Dermis blood vessel endothelial cell (primary cell): ENCODE measurements around the gene PBX1. TPM values are rescaled to one million over a fixed set of nuclear protein-coding genes. Genes with fewer than 3 reads are reported as not detected.

Experiments
- DNase-seq: peaks from one replicate; pipeline ENCODE4 v3.0.0; 2010
- total RNA-seq: library from RNA; depleted of rRNA; stranded (reverse); fragments of >200 nt; gene quantifications from 2 replicates; pipeline ENCODE4 v1.2.3, GENCODE V29; 2014

The PBX1 gene
- total RNA-seq, 1 donor from 2014 or later = 12.4 TPM

- DNase-seq = no peak
Measured at GRCh38 chr1:164731161-164731876, 172.3 kb downstream of the PBX1 start.

DNA sequence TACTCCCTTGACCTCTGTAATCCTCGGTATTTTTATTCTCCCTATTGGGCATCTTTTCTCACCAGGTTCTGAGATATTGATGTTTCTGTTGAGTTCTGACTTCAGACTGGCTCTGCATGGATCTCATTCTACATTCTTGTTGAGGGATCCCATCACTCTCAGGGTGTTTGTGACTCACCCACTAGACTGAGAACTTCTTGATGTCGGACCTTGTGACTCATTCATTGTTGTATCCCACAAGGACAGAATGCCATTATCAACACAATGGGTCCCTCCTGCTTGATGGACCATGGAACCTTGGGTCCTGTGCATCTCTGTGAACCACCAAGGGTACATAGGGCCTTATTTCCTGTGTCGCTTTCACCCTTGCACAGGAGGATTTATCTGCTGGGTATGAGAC lies 174.1 kb downstream of the PBX1 start:
- DNase-seq = no peak

GRCh38 chr1:164733734-164734133 lies 174.8 kb downstream of the PBX1 start:
- DNase-seq = no peak

DNA sequence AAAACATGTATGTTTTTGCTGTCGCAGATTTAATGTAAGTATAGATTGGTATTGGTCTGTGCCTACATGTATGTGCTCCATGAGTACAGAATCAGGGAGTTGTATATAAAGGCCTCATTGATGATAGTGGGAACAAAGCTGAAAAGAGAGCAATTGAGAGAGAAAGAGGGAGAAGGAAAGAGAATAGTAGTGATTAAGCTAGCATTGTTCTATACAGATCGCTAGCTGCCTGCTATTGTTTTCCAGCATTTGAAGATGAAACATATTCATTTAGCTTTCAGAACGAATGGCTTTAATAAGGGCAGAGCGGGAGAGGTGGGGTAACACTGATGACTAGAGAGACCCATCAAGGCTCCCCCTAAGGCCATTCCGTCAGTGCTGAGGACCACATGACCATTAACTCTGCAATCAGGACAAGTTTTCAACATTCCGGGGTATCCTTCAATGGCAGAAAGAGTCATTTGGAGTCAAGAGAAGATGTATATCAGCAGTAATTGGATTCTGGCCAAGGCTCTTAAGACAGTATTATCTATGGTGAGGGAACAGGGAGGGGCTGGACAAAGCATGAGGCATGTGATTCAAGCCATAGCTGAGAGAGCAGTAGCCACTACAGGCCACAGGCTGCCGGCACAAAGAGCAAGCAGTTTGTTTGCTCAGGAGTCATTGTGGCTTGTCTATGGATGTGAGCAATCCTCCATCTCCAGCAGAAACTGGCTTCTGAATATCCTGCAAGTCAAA lies 176.5 kb downstream of the PBX1 start:
- DNase-seq = no peak

DNA sequence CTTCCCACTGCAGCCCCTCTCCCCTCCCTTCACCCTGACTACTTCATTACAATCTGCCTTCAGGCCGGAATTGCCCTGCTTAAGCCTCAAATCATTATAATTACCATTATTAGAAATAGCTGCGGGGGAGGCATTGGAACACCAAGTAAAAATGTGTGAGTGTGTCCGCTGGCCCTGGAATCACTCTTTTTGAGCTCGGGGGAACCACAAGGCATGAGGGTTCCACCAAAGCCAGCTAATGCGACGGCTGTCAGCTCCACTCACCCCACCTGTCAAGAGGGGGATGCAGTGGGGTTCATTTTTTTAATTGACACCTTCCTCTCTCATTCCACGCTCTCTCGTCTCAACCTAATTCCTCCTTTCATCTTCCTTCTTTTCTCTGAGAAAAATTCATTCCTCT lies 177.2 kb downstream of the PBX1 start:
- no peak for DNase-seq

GRCh38 chr1:164739189-164739588 lies 180.2 kb downstream of the PBX1 start:
- DNase-seq = no peak

DNA sequence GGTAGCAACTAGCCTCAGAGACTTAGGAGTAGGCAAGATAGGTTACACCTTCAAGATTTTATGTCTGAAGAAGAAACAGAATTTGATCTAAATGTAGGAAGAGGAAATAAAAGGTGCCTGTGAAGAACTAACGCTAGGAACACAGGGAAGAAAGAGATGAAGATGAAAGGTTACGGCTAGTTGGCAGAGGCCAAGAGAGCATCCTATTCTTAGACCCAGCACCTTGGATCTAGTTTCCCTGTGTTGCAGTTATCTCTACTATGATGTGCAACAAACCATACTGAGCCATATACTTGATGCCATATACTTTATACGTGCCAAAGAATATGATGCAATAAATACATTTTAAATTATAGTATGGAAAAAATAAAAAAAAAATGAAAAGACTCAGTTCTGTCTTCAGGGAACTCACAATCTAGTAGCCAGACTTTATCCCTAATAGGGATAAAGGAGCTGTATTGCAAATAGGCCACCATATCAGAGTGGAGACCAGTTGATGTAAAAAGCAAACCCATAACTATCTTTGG lies 181.1 kb downstream of the PBX1 start:
- DNase-seq = no peak

DNA sequence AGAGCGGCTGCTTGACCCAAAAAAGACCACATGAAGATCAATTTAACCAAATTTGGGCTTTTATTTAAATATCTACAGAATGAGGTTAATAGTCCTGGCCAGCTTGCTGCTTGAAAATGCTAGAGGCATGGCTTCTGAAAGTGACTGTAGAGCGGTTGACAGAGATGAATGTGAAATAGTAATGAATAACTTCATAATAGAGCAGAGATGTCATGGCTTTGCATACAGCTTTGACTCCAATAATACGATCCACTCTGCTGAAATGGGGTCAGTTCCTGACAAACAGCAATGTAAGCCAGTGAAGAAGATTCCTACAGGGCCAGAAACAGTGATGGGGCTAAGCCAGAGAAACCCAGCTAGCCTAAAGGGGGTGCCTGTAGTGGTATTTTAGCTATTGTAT lies 183.8 kb downstream of the PBX1 start:
- no peak for DNase-seq

DNA sequence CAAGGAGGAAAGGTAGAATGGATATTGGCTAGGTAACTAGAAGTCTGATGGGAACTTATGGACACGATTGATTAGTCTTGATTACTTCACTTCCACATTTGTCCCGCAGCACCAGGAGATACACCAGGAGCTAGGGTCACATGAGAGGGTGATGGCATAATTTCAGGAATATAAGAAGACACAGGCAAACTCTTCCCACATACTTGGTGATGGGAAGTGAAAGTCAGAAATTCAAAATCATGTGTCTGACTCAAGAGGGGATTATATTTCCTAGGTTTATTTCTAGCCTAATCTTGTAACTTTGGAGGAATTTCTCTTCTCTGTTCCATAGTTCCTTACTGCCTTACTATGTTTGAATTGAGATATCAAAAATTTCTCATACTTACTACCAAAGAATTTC lies 185.0 kb downstream of the PBX1 start:
- no peak for DNase-seq

GRCh38 chr1:164745736-164746135 lies 186.8 kb downstream of the PBX1 start:
- no peak for DNase-seq

GRCh38 chr1:164746632-164747031 lies 187.6 kb downstream of the PBX1 start:
- no peak for DNase-seq

DNA sequence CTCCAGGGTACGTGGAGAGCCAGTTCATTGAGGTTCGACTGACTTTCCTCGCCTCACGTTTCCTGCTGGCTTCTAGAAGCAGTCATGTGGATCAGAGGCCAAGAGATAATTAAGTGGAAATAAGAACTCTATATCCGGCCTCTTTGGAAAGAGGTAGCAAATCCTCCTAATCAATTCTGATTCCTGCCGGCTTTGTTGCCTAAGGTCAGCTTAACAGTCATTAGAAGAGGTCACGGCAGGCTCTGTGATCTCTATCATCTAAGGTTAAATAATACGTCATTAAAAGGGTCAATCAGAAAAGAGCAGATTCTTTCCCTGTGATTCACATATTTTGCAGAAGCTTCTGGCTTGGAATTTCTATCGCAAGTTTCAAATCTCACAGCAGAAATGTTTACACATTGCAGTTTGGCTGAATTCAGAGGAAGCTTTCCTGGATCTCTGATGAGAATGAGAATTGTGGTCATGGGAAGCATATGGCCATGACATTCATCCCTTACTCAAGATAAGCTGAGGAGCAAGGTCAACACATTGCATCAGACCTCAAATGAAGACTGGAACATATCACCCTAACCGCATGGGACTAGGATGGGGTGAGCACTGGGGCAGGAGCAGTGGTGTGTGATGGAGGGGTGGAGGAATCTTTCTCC lies 189.4 kb downstream of the PBX1 start:
- peak; percentile 20 for DNase-seq

GRCh38 chr1:164753521-164754077 lies 194.6 kb downstream of the PBX1 start:
- DNase-seq = no peak

DNA sequence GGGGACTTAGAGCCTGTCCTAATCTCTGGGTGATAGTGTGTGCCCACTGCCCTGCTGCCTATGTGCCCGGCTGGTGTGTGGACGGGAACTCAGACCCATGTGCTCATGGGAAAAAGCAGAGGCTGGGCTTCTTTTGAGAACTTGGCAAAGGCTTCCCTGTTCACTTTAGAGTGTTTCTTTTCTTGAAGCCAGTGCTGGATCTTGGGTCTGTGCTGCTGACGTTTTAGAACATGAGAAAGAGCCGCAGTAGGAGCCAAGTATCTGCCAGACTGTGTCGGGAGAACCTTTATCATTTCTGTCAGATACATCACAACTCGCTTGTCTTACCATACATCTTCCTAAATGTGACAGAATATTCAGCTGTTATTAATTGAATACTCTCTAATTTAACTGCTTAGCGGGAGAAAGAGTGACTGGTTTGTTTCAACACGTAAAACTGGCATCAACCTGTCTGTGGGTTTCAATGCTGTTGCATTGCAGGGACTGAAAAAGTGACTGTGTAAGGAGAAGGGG lies 195.2 kb downstream of the PBX1 start:
- no peak for DNase-seq

GRCh38 chr1:164755690-164756089 lies 196.7 kb downstream of the PBX1 start:
- DNase-seq = no peak

GRCh38 chr1:164756741-164757140 lies 197.8 kb downstream of the PBX1 start:
- DNase-seq = no peak

- no peak for DNase-seq
Measured at GRCh38 chr1:164757625-164758024, 198.6 kb downstream of the PBX1 start.

DNA sequence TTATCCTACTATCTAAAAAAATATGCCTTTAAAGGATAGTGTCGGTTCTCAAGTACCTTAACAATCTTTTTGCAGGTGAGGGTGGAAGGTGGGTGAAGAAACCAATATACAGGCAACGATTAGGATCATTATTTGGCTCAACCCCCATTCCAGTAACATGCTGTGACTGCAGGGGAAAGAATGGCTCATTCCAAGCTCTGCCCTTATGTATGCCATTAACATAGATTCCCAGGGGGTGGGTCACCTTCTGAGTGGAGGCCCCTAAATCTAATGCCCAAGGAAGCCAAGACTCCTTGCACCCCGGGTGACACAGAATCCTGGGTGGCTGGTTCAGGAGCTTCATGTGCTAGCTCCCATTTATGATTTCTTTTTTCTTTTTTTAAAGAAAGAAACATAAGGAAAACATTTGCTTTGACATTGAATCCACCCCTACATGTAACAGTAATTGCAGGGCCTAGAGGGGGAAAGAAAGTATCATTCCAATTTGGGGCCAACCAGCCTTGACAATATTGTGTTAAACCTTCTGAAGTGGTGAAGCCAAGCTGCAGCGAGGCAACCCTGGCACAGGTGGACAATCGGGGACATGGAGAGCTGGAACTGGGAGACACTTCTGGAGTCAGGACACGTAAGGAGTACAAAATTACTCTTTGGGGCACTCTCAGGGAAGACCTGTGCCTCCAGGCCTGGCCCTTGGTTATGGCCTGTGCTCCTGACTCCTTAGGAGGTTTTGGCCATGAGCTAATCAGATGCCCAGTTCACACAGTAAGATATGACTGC lies 200.3 kb downstream of the PBX1 start:
- no peak for DNase-seq

DNA sequence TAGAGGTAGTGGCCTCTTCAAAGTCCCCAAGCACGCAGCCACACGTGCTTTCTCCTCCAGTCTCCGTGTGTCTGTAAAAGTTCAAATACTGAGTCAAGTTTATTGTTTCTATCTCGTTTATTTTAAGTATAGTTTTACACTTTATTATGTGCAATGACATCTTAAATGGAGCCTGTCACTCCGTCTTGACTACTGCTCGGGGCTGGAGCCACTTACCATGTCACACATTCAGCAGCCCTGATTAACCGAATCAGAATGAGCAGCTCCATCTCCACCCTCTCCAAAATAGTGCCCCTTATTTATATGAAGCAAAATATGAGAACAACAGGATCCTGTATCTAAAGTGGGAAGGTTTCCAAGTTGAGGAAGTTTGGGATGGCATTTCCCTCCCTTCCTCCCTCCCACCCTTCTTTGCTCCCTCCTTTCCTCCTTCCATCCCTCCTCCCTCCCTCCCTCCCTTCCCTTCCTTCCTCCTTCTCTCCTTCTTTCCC lies 201.0 kb downstream of the PBX1 start:
- DNase-seq = no peak

DNA sequence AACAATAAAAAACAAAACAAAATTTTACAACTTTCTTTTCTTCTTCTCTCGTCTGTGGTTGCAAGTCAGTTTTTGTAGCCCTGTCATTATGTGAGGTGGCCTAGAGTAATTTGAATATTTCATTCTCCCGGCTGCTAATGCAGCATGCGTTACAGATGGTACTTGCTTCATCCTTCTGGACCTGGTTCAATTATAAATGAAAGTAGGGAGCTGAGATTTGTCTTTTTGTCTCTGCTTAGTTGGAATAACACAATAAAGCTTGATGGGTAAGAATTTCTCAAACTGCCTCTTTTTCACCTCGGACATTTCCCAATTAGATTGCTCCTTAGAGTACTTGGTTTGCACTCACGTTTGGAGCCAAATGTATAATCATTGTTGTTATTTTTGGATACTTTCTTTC lies 201.6 kb downstream of the PBX1 start:
- DNase-seq = no peak

- DNase-seq = no peak
Measured at GRCh38 chr1:164761009-164761408, 202.0 kb downstream of the PBX1 start.

DNA sequence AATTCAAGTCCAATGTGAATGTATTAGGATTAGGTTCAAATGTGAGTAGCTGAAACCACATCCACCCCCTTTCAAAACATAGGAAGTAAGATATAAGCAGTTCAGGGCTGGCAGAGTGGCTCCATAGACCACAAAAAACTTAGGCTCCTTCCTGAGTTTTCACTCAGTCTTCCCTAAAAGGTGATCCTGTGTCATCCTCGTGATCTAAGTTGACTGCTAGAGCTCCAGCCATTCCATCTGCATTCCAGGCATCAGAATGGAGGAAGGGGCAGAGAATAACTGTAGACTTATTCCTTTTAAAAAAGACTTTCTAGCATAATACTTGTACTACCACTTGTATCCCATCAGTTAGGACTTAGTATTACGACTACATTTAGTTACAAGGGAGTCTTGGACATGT lies 204.1 kb downstream of the PBX1 start:
- DNase-seq = no peak
